Astrocyte (in vitro differentiated cells and primary cell): ENCODE results near the gene CSRNP3. TPM values are rescaled to one million over a fixed set of nuclear protein-coding genes. Genes with fewer than 3 reads are reported as not detected.

Experiments used
- DNase-seq: peaks from one replicate; pipeline ENCODE4 v3.0.0-alpha.2; 2010; ENCODE audit warnings: low read depth
- FAIRE-seq: peaks from 2 replicates; lab custom pipeline; 2011; peaks lifted over from hg19 to GRCh38; lab: Jason Lieb, UNC
- H2AFZ ChIP-seq: 2 replicates; pipeline ENCODE4 v1.6.0; 2012; ENCODE audit warnings: low read depth, low read length, inconsistent platforms
- H3K27ac ChIP-seq: 2 replicates; pipeline ENCODE4 v1.5.1; 2011; ENCODE audit warnings: low read depth, low read length, inconsistent platforms
- H3K27me3 ChIP-seq: 2 replicates; pipeline ENCODE4 v1.6.0; 2011; ENCODE audit warnings: low read length, inconsistent platforms; ENCODE audit not compliant: insufficient read depth
- H3K36me3 ChIP-seq: 2 replicates; pipeline ENCODE4 v1.5.1; 2011; ENCODE audit warnings: low read length, inconsistent platforms; ENCODE audit not compliant: insufficient read depth
- H3K4me1 ChIP-seq: 2 replicates; pipeline ENCODE4 v1.5.1; 2011; ENCODE audit warnings: low read length, inconsistent platforms; ENCODE audit not compliant: insufficient read depth
- H3K4me2 ChIP-seq: 2 replicates; pipeline ENCODE4 v1.6.0; 2012; ENCODE audit warnings: low read length, inconsistent platforms
- H3K4me3 ChIP-seq: 2 replicates; pipeline ENCODE4 v1.5.1; 2011; ENCODE audit warnings: low read depth, mild to moderate bottlenecking, low read length, inconsistent platforms; ENCODE audit not compliant: insufficient read depth
- H3K79me2 ChIP-seq: 2 replicates; pipeline ENCODE4 v1.6.0; 2012; ENCODE audit warnings: mild to moderate bottlenecking, low read length, inconsistent platforms; ENCODE audit not compliant: insufficient read depth
- H3K9ac ChIP-seq: 2 replicates; pipeline ENCODE4 v1.6.0; 2012; ENCODE audit warnings: mild to moderate bottlenecking, low read length, inconsistent platforms
- H3K9me3 ChIP-seq: 2 replicates; pipeline ENCODE4 v1.5.1; 2012; ENCODE audit warnings: low read depth, mild to moderate bottlenecking, low read length, inconsistent platforms; ENCODE audit not compliant: insufficient read depth
- H4K20me1 ChIP-seq: 2 replicates; pipeline ENCODE4 v1.6.0; 2012; ENCODE audit warnings: low read length, inconsistent platforms; ENCODE audit not compliant: insufficient read depth
- H3K27ac Mint-ChIP-seq: one replicate; pipeline ENCODE4 v1.8.0; 2021; ENCODE audit warnings: mild to moderate bottlenecking, mixed read lengths; ENCODE audit not compliant: unreplicated experiment
- H3K27me3 Mint-ChIP-seq: one replicate; pipeline ENCODE4 v1.8.0; 2021; ENCODE audit warnings: low read depth, mixed read lengths; ENCODE audit not compliant: unreplicated experiment
- H3K36me3 Mint-ChIP-seq: one replicate; pipeline ENCODE4 v1.8.0; 2021; ENCODE audit warnings: low read depth, mixed read lengths; ENCODE audit not compliant: unreplicated experiment
- H3K4me1 Mint-ChIP-seq: one replicate; pipeline ENCODE4 v1.8.0; 2021; ENCODE audit warnings: low read depth, mixed read lengths; ENCODE audit not compliant: unreplicated experiment
- H3K4me3 Mint-ChIP-seq: one replicate; pipeline ENCODE4 v1.8.0; 2021; ENCODE audit warnings: mild to moderate bottlenecking, moderate library complexity, mixed read lengths; ENCODE audit not compliant: unreplicated experiment
- H3K9me3 Mint-ChIP-seq: one replicate; pipeline ENCODE4 v1.8.0; 2021; ENCODE audit warnings: mild to moderate bottlenecking, mixed read lengths; ENCODE audit not compliant: unreplicated experiment
- EZH2 ChIP-seq: IDR thresholded peaks from 2 replicates; pipeline ENCODE4 v1.6.1; 2012; ENCODE audit warnings: mild to moderate bottlenecking, low read length, inconsistent platforms; ENCODE audit not compliant: insufficient read depth
- total RNA-seq: library from RNA; stranded (reverse); gene quantifications from 2 replicates; pipeline ENCODE4 v1.2.1, GENCODE V29; 2021
- TF ChIP-seq, protein P1 (sequence below): IDR thresholded peaks from 2 replicates; pipeline ENCODE4 v1.5.1; 2011; ENCODE audit warnings: low read depth, mild to moderate bottlenecking, inconsistent platforms, low read length, moderate library complexity; ENCODE audit not compliant: insufficient read depth

CSRNP3 gene
- total RNA-seq, 1 donor from 2014 or later, result 5.9 TPM

DNA sequence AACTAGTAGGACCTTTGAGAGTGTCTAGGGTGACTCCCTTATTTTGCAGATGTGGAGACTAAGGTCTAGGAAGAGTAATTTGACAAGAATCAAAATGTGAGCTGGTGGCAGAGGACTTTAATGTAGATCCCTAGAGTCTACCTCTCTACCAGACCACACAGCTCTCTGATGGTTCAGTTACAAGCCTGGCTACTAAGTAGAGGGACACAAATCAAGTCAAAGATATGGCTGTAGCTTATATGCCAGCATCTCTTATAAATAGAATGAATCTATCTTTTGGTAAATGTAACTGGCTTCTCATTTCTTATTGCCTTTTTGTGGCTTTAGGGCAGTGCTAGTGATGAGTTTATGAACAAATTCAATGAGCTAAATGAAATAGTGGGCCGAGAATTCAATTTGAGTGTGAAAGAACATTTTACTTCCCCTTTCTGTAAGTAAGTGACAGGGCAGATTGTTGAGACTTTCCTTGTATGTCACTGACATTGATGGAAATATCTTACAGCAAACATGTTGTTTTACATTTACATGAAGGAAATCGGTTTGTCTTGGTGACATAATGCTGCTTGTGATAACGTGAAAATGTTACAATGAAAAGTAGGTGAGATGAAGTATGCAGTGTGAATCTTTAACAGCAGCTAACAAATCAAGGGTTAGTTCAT lies 28.3 kb downstream of the CSRNP3 start:
- no peak overlapping the region for H3K27ac Mint-ChIP-seq
- Histone ChIP-seq H3K36me3 (no peaks in the 10 kb centered on the region), H3K27ac (no peak overlapping the region), H4K20me1 (no peaks in the 10 kb centered on the region), H3K9me3 (no peaks in the 10 kb centered on the region), H3K27me3 (no peaks in the 10 kb centered on the region), H3K4me3 (no peak overlapping the region), H3K9ac (no peak overlapping the region), H3K79me2 (no peaks in the 10 kb centered on the region), H2AFZ (no peak overlapping the region), H3K4me2 (no peak overlapping the region), H3K4me1 (no peaks in the 10 kb centered on the region)
- H3K4me1 Mint-ChIP-seq, result no peaks in the 10 kb centered on the region
- DNase-seq (no peak), FAIRE-seq (no peak)
- no peak overlapping the region for H3K4me3 Mint-ChIP-seq
- no peaks in the 10 kb centered on the region for H3K9me3 Mint-ChIP-seq
- H3K27me3 Mint-ChIP-seq, result no peaks in the 10 kb centered on the region
- TF ChIP-seq EZH2, result no peak
- TF ChIP-seq, protein P1, sequence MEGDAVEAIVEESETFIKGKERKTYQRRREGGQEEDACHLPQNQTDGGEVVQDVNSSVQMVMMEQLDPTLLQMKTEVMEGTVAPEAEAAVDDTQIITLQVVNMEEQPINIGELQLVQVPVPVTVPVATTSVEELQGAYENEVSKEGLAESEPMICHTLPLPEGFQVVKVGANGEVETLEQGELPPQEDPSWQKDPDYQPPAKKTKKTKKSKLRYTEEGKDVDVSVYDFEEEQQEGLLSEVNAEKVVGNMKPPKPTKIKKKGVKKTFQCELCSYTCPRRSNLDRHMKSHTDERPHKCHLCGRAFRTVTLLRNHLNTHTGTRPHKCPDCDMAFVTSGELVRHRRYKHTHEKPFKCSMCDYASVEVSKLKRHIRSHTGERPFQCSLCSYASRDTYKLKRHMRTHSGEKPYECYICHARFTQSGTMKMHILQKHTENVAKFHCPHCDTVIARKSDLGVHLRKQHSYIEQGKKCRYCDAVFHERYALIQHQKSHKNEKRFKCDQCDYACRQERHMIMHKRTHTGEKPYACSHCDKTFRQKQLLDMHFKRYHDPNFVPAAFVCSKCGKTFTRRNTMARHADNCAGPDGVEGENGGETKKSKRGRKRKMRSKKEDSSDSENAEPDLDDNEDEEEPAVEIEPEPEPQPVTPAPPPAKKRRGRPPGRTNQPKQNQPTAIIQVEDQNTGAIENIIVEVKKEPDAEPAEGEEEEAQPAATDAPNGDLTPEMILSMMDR, result no peak
- H3K36me3 Mint-ChIP-seq, result peaks cover 3% of the 10 kb centered on the region

DNA sequence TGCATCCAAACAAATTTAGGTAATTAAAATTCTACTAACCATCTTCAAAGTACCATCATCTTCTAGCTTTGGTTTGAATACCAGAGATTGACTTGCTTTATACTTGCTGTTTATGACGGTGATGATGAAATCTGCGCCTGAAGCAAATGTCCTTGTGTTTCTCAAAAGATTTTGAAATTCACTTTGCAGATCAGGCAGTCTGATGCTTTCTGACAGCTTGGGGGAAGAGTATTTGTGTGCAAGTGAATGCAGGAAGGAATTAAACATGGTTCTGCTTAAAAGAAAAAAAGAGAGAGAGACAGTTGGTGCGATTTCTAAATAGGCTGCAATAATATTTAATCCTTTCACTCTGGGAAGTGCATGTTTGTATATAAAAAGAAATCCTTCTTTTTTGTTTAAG lies 29.6 kb downstream of the CSRNP3 start:
- Histone ChIP-seq H3K4me2 (no peak overlapping the region), H2AFZ (no peak overlapping the region), H3K27me3 (no peaks in the 10 kb centered on the region), H3K4me1 (no peaks in the 10 kb centered on the region), H3K4me3 (no peak overlapping the region), H3K9ac (no peak overlapping the region), H3K9me3 (no peaks in the 10 kb centered on the region), H3K27ac (no peak overlapping the region), H3K36me3 (no peaks in the 10 kb centered on the region), H3K79me2 (no peaks in the 10 kb centered on the region), H4K20me1 (no peaks in the 10 kb centered on the region)
- H3K4me1 Mint-ChIP-seq, result no peaks in the 10 kb centered on the region
- no peaks in the 10 kb centered on the region for H3K9me3 Mint-ChIP-seq
- H3K27me3 Mint-ChIP-seq, result no peaks in the 10 kb centered on the region
- TF ChIP-seq, protein P1, result no peak
- no peak for TF ChIP-seq EZH2
- no peak for DNase-seq
- H3K27ac Mint-ChIP-seq, result no peak overlapping the region
- no peak overlapping the region for H3K4me3 Mint-ChIP-seq
- no peak for FAIRE-seq
- peaks cover 3% of the 10 kb centered on the region for H3K36me3 Mint-ChIP-seq

DNA sequence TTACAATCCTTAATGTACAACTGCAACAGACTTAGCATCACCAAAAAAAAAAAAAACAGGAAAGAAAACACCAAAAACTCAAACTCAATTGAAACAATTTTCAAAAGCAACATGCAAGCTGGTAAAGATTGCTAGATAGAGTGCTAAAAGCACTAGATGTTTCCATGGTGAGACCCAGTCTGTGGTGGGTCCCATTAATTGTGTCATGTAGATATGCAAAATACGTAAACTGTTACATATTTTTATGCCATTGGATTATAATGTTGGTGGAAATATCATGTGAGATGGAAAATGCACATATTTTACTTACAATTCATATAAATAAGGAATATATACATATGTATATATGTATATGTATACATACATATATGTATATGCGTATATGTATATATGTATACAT lies 30.5 kb downstream of the CSRNP3 start:
- H3K9ac ChIP-seq, result no peak overlapping the region
- DNase-seq (no peak), FAIRE-seq (no peak)
- no peak overlapping the region for H3K4me2 ChIP-seq
- no peak overlapping the region for H3K27ac ChIP-seq
- Mint-ChIP-seq H3K4me3 (no peak overlapping the region), H3K36me3 (peaks cover 3% of the 10 kb centered on the region), H3K27ac (no peak overlapping the region), H3K9me3 (no peaks in the 10 kb centered on the region), H3K4me1 (no peaks in the 10 kb centered on the region), H3K27me3 (no peaks in the 10 kb centered on the region)
- no peak overlapping the region for H3K4me3 ChIP-seq
- H3K27me3 ChIP-seq, result no peaks in the 10 kb centered on the region
- H2AFZ ChIP-seq, result no peak overlapping the region
- H3K36me3 ChIP-seq, result no peaks in the 10 kb centered on the region
- no peaks in the 10 kb centered on the region for H4K20me1 ChIP-seq
- no peaks in the 10 kb centered on the region for H3K79me2 ChIP-seq
- no peaks in the 10 kb centered on the region for H3K4me1 ChIP-seq
- no peaks in the 10 kb centered on the region for H3K9me3 ChIP-seq
- TF ChIP-seq EZH2, result no peak
- TF ChIP-seq, protein P1, result no peak
